ENCODE data around the gene ABT1. TPM values are rescaled to one million over a fixed set of nuclear protein-coding genes. Genes with fewer than 3 reads are reported as not detected.

Gene ABT1
- polyA plus RNA-seq, 1 donor (not counting 4 experiments of a cell fraction or from before 2014, with no cell fraction given): 16.8 TPM

DNA sequence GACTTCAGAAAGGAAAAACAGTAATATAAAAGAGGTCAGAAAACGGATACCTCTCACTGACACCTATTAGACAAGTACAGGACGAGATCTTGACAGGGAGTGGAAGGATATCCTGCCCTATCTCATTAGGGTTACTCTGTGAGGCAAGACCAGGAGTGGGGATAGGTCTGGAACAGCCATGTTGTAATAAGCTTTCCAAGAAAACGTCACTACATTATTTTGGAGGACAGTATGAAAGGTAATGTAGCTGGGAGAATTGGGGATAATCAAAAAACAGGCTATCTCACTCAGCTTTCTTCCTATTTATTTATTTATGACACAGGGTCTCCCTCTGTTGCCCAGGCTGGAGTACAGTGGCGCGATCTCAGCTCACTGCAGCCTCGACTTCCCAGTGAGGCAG is 33.3 kb upstream of the ABT1 start:
- Histone ChIP-seq H4K20me1 (ENCODE audit: control insufficient read depth, extremely low read depth, insufficient read depth, low read length) (no peaks in the 10 kb centered on the region), H2AFZ (ENCODE audit: control insufficient read depth, low read length) (no peak overlapping the region), H3K9me3 (ENCODE audit: control insufficient read depth, low read depth, low read length) (no peaks in the 10 kb centered on the region), H3K27me3 (ENCODE audit: control insufficient read depth, extremely low read depth, insufficient read depth, low read length) (no peaks in the 10 kb centered on the region), H3K79me2 (ENCODE audit: control insufficient read depth, insufficient read depth, low read length) (no peaks in the 10 kb centered on the region), H3K4me3 (ENCODE audit: control insufficient read depth in 2 of 3, extremely low read depth in 1 of 3, insufficient read depth in 2 of 3, low read depth in 1 of 3, low read length in 3 of 3) (no peak overlapping the region), H3K36me3 (ENCODE audit: control insufficient read depth in 2 of 2, extremely low read depth in 1 of 2, insufficient read depth in 2 of 2, low read length in 2 of 2) (no peaks in the 10 kb centered on the region), H3K9ac (ENCODE audit: control insufficient read depth, extremely low read depth, insufficient read depth, low read length) (no peak overlapping the region), H3K9me1 (ENCODE audit: control insufficient read depth, extremely low read depth, insufficient read depth, low read length) (no peaks in the 10 kb centered on the region), H3K4me2 (ENCODE audit: control insufficient read depth, extremely low read depth, insufficient read depth, low read depth, low read length) (no peak overlapping the region), H3K4me1 (ENCODE audit: control insufficient read depth, extremely low read depth, insufficient read depth, low read length) (no peaks in the 10 kb centered on the region), H3K27ac (ENCODE audit: control insufficient read depth, insufficient read depth, low read length) (no peak overlapping the region)
- dilution Hi-C loops (cut with MboI; ENCODE audit: extremely low pct_ligation_motif_present, low sequenced_read_pairs): no loop called here
- TF ChIP-seq, protein P1, sequence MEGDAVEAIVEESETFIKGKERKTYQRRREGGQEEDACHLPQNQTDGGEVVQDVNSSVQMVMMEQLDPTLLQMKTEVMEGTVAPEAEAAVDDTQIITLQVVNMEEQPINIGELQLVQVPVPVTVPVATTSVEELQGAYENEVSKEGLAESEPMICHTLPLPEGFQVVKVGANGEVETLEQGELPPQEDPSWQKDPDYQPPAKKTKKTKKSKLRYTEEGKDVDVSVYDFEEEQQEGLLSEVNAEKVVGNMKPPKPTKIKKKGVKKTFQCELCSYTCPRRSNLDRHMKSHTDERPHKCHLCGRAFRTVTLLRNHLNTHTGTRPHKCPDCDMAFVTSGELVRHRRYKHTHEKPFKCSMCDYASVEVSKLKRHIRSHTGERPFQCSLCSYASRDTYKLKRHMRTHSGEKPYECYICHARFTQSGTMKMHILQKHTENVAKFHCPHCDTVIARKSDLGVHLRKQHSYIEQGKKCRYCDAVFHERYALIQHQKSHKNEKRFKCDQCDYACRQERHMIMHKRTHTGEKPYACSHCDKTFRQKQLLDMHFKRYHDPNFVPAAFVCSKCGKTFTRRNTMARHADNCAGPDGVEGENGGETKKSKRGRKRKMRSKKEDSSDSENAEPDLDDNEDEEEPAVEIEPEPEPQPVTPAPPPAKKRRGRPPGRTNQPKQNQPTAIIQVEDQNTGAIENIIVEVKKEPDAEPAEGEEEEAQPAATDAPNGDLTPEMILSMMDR (optimal IDR thresholded peaks at IDR 0.05 in 1 of 3, IDR thresholded peaks at IDR 0.05 in 1 of 3, conservative IDR thresholded peaks at IDR 0.05 in 1 of 3; ENCODE audit: extremely low read depth in 1 of 3, insufficient read depth in 2 of 3, low read length in 3 of 3): no peak
- no peak for TF ChIP-seq EZH2 (IDR thresholded peaks at IDR 0.05; ENCODE audit: low read length)
- DNase-seq (ENCODE audit: low read depth, low spot score) (no peak), FAIRE-seq (no peak)

DNA sequence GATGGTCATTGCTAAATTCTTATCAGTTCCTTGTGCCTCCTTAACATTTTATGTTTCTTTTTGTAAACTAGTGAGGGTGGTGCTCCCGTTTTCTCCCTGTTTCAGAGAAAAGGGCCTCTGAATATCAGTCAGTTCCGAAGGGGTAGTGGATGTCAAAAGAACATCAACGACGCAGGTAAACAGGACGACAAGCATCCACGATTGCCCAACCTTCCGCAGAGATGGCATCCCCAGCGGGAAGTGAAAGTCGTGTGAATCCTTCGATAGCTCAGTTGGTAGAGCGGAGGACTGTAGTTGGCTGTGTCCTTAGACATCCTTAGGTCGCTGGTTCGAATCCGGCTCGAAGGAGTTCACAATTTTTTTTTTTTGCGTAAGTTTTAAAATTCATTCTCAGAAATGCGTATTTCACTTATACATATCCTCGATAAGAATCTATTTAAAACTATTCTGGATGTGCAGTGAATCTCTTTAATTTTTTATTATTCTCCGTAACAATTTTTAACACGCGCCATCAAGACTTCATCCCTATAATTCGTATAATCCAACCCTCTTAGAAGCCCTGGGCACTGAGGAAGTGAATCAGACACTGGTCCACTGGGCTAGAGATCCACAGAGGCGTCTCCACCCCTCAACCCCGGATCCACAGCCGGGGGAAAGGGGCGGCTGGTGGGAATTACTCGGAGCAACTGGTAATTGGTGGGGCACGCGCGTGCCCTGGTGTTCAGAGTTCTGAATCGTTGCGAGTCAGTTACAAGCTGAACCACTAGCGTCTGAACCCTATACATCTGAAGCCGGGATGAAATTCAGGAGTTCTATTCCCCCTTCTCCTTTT is 27.9 kb upstream of the ABT1 start:
- Histone ChIP-seq H3K4me2 (ENCODE audit: control insufficient read depth, extremely low read depth, insufficient read depth, low read depth, low read length) (peak overlapping the region; percentile 83), H3K79me2 (ENCODE audit: control insufficient read depth, insufficient read depth, low read length) (no peaks in the 10 kb centered on the region), H3K27me3 (ENCODE audit: control insufficient read depth, extremely low read depth, insufficient read depth, low read length) (no peaks in the 10 kb centered on the region), H3K4me1 (ENCODE audit: control insufficient read depth, extremely low read depth, insufficient read depth, low read length) (peaks cover 5% of the 10 kb centered on the region), H3K27ac (ENCODE audit: control insufficient read depth, insufficient read depth, low read length) (peak overlapping the region; percentile 28), H2AFZ (ENCODE audit: control insufficient read depth, low read length) (peak overlapping the region; percentile 81), H4K20me1 (ENCODE audit: control insufficient read depth, extremely low read depth, insufficient read depth, low read length) (no peaks in the 10 kb centered on the region), H3K4me3 (ENCODE audit: control insufficient read depth in 2 of 3, extremely low read depth in 1 of 3, insufficient read depth in 2 of 3, low read depth in 1 of 3, low read length in 3 of 3) (peak overlapping the region; percentile 46 to 95 (median 92)), H3K9ac (ENCODE audit: control insufficient read depth, extremely low read depth, insufficient read depth, low read length) (peak overlapping the region; percentile 66), H3K9me1 (ENCODE audit: control insufficient read depth, extremely low read depth, insufficient read depth, low read length) (no peaks in the 10 kb centered on the region), H3K36me3 (ENCODE audit: control insufficient read depth in 2 of 2, extremely low read depth in 1 of 2, insufficient read depth in 2 of 2, low read length in 2 of 2) (no peaks in the 10 kb centered on the region), H3K9me3 (ENCODE audit: control insufficient read depth, low read depth, low read length) (no peaks in the 10 kb centered on the region)
- dilution Hi-C loops (cut with MboI; ENCODE audit: extremely low pct_ligation_motif_present, low sequenced_read_pairs): no loop called here
- peak; percentile 34 for FAIRE-seq
- TF ChIP-seq EZH2 (IDR thresholded peaks at IDR 0.05; ENCODE audit: low read length): no peak
- TF ChIP-seq, protein P1 (optimal IDR thresholded peaks at IDR 0.05 in 1 of 3, IDR thresholded peaks at IDR 0.05 in 1 of 3, conservative IDR thresholded peaks at IDR 0.05 in 1 of 3; ENCODE audit: extremely low read depth in 1 of 3, insufficient read depth in 2 of 3, low read length in 3 of 3): peak; percentile 40 to 65 (median 41)
- peak; percentile 90 for DNase-seq (ENCODE audit: low read depth, low spot score)

All from keratinocyte (primary cell).